Thymus (tissue), 11 donors: Measurements from ENCODE around the gene S1PR4. TPM values are rescaled to one million over a fixed set of nuclear protein-coding genes. Genes with fewer than 3 reads are reported as not detected.

Experiments
- DNase-seq, 9 donors: peaks; one replicate each; pipeline ENCODE4 v3.0.0-alpha.2; 2013; ENCODE audit warnings: low spot score in 9 of 9, low read depth in 6 of 9, missing footprints in 1 of 9
- H3K27ac ChIP-seq, 2 donors: one replicate each; pipeline ENCODE4 v1.5.1; 2013; ENCODE audit warnings: control low read depth in 1 of 2, low read depth in 1 of 2, low read length in 1 of 2, mild to moderate bottlenecking in 1 of 2, moderate library complexity in 1 of 2
- H3K27me3 ChIP-seq, 2 donors: one replicate each; pipeline ENCODE4 v1.5.1; 2013; ENCODE audit warnings: low read length in 1 of 2; ENCODE audit not compliant: control insufficient read depth in 2 of 2, insufficient read depth in 1 of 2
- H3K36me3 ChIP-seq, 2 donors: one replicate each; pipeline ENCODE4 v1.5.1; 2013; ENCODE audit warnings: low read length in 1 of 2, mild to moderate bottlenecking in 1 of 2, moderate library complexity in 1 of 2; ENCODE audit not compliant: control insufficient read depth in 2 of 2, insufficient read depth in 2 of 2
- H3K4me1 ChIP-seq, 2 donors: one replicate each; pipeline ENCODE4 v1.5.1; 2013; ENCODE audit warnings: low read length in 2 of 2; ENCODE audit not compliant: control insufficient read depth in 2 of 2, insufficient read depth in 2 of 2
- H3K4me3 ChIP-seq, 2 donors: one replicate each; pipeline ENCODE4 v1.5.1; 2013; ENCODE audit warnings: low read length in 2 of 2, control low read depth in 1 of 2, mild to moderate bottlenecking in 1 of 2
- H3K9me3 ChIP-seq, 2 donors: one replicate each; pipeline ENCODE4 v1.5.1; 2013; ENCODE audit warnings: low read length in 1 of 2, mild to moderate bottlenecking in 1 of 2; ENCODE audit not compliant: control insufficient read depth in 2 of 2, insufficient read depth in 1 of 2
- WGBS: extraction: QIAGEN DNeasy Blood & Tissue Kit; methylation state at CpG from one replicate; pipeline ENCODE4 v1.1.7; 2013; 5-methylcytosine and 5-hydroxymethylcytosine counted together
- polyA plus RNA-seq: library from polyadenylated mRNA; stranded (reverse); fragments of 200-250 nt; gene quantifications from one replicate; pipeline ENCODE4 v1.2.3, GENCODE V29; 2013
- total RNA-seq: library from RNA; stranded (reverse); fragments of 120-200 nt; gene quantifications from one replicate; pipeline ENCODE4 v1.2.4, GENCODE V29; 2013
- donor health status: healthy.

S1PR4 gene
- total and polyA plus RNA-seq, 2 donors, result 18.6 to 24.2 TPM

- 93% methylated on average over 23 of the region's 23 CpGs for WGBS
- DNase-seq, result no peak
- Histone ChIP-seq H3K4me3 (no peak overlapping the region), H3K27me3 (no peaks in the 10 kb centered on the region), H3K9me3 (peaks cover under 1 to 24% of the 10 kb centered on the region in 2 donors), H3K27ac (peak overlapping the region in 1 of 2 donors; percentile 49), H3K36me3 (peaks cover 60 to 73% of the 10 kb centered on the region in 2 donors), H3K4me1 (peaks cover 16 to 30% of the 10 kb centered on the region in 2 donors)
These were observed 21.3 kb upstream of the S1PR4 start for GRCh38 chr19:3157096-3157845.

DNA sequence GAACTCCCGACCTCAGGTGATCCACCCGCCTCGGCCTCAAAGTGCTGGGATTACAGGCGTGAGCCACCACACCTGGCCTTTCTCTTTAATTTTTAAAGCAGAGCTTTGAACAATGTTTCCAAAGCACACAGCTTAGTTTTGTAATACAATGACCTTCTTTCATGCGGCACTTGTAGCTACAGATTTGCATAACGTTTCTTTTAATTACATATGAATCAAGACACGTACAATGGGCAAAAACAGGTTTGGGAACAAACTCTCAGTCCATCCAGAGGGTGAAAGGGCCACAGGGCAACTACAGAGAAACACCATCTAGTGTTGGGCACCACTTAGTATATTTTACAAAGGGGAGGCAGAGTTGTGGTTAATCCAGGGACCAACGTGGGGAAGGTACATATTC is 19.0 kb upstream of the S1PR4 start:
- Histone ChIP-seq H3K27ac (no peak overlapping the region), H3K27me3 (no peaks in the 10 kb centered on the region), H3K4me3 (no peak overlapping the region), H3K9me3 (peaks cover 3 to 34% of the 10 kb centered on the region in 2 donors), H3K4me1 (peaks cover 13 to 34% of the 10 kb centered on the region in 2 donors), H3K36me3 (peaks cover 72 to 80% of the 10 kb centered on the region in 2 donors)
- no peak for DNase-seq
- WGBS, result 96% methylated on average over 8 of the region's 8 CpGs

- no peak for DNase-seq
- Histone ChIP-seq H3K9me3 (peaks cover 3 to 28% of the 10 kb centered on the region in 2 donors), H3K27ac (no peak overlapping the region), H3K36me3 (peaks cover 72 to 85% of the 10 kb centered on the region in 2 donors), H3K4me3 (no peak overlapping the region), H3K4me1 (peaks cover 9 to 27% of the 10 kb centered on the region in 2 donors), H3K27me3 (no peaks in the 10 kb centered on the region)
- WGBS, result 97% methylated on average over 3 of the region's 3 CpGs
These were observed 18.4 kb upstream of the S1PR4 start for GRCh38 chr19:3160219-3160618.

DNA sequence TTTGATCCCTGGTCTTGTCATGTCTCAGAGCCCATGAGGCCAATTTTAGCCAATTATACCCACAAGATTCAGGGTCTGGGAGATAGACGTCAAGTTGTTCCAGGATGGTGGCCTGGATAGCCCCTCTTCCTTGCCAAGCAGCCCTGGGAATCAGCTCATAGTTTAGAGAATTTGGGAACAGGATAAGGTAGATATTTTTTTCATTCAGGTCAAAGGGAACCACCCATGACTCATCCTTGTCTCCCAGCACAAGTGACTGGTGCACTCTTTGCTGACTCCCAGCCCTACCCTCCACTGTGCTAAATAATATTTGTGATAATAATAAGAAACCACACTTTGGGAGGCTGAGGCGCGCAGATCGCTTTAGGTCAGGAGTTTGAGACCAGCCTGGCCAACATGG is 17.1 kb upstream of the S1PR4 start:
- Histone ChIP-seq H3K27me3 (no peaks in the 10 kb centered on the region), H3K9me3 (peaks cover 3 to 18% of the 10 kb centered on the region in 2 donors), H3K36me3 (peaks cover 70 to 78% of the 10 kb centered on the region in 2 donors), H3K27ac (no peak overlapping the region), H3K4me1 (peaks cover 0 to 15% of the 10 kb centered on the region in 2 donors), H3K4me3 (no peak overlapping the region)
- DNase-seq, result no peak
- 96% methylated on average over 4 of the region's 4 CpGs for WGBS

- H3K4me3 ChIP-seq, result no peak overlapping the region
- peaks cover 3 to 18% of the 10 kb centered on the region in 2 donors for H3K9me3 ChIP-seq
- no peak overlapping the region for H3K27ac ChIP-seq
- H3K4me1 ChIP-seq, result peaks cover 0 to 7% of the 10 kb centered on the region in 2 donors
- H3K27me3 ChIP-seq, result no peaks in the 10 kb centered on the region
- DNase-seq, result peak in 1 of 9 donors; percentile 32
- H3K36me3 ChIP-seq, result peaks cover 61 to 69% of the 10 kb centered on the region in 2 donors
- WGBS, result 93% methylated on average over 38 of the region's 38 CpGs
These were observed 15.9 kb upstream of the S1PR4 start for GRCh38 chr19:3162418-3163229.

- peaks cover 0 to 7% of the 10 kb centered on the region in 2 donors for H3K4me1 ChIP-seq
- 74% methylated on average over 27 of the region's 27 CpGs for WGBS
- peaks cover 3 to 18% of the 10 kb centered on the region in 2 donors for H3K9me3 ChIP-seq
- no peak overlapping the region for H3K4me3 ChIP-seq
- peaks cover 56 to 66% of the 10 kb centered on the region in 2 donors for H3K36me3 ChIP-seq
- H3K27me3 ChIP-seq, result no peaks in the 10 kb centered on the region
- H3K27ac ChIP-seq, result no peak overlapping the region
- peak in 4 of 9 donors; percentile 61 to 80 (median 69) for DNase-seq
These were observed 15.2 kb upstream of the S1PR4 start for GRCh38 chr19:3163230-3163886.

- H3K27ac ChIP-seq, result no peak overlapping the region
- WGBS, result 96% methylated on average over 7 of the region's 7 CpGs
- H3K4me3 ChIP-seq, result no peak overlapping the region
These were observed 14.6 kb upstream of the S1PR4 start for GRCh38 chr19:3163943-3164342.

GRCh38 chr19:3167533-3168272 is 10.9 kb upstream of the S1PR4 start:
- 90% methylated on average over 13 of the region's 13 CpGs for WGBS

More at GRCh38 chr19:3163943-3164342, 14.6 kb upstream of the S1PR4 start:
- no peak for DNase-seq
- Histone ChIP-seq H3K27me3 (no peaks in the 10 kb centered on the region), H3K36me3 (peaks cover 56 to 61% of the 10 kb centered on the region in 2 donors), H3K4me1 (peaks cover 0 to 7% of the 10 kb centered on the region in 2 donors), H3K9me3 (peaks cover 3 to 18% of the 10 kb centered on the region in 2 donors)

More at GRCh38 chr19:3167533-3168272, 10.9 kb upstream of the S1PR4 start:
- Histone ChIP-seq H3K9me3 (peaks cover 0 to 9% of the 10 kb centered on the region in 2 donors), H3K27me3 (no peaks in the 10 kb centered on the region), H3K27ac (no peak overlapping the region), H3K4me1 (peaks cover 0 to 7% of the 10 kb centered on the region in 2 donors), H3K36me3 (peaks cover 29% of the 10 kb centered on the region in 2 donors), H3K4me3 (no peak overlapping the region)
- no peak for DNase-seq
